ENCODE results near the gene ALDH18A1.

DNA sequence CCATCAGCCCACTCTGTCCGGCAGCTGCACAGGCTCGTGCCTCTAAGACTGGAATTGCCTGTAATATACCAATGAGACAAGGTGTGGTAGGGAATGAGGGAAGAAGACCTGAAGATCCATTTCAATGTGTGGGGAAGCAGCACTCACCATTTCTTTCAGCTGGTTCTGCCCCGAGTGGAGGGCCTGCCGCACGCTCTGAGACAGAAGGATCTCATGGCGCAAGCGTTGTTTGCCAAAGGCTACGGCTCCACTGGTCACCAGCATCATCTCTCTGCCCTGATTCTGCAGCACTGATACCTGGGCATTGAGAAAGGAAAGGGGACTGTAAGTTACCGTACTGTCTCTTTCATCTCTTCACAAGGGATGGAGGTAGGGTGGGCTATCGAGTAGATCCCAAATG is 19.4 kb downstream of the ALDH18A1 start:
- TF ChIP-seq, protein P1, sequence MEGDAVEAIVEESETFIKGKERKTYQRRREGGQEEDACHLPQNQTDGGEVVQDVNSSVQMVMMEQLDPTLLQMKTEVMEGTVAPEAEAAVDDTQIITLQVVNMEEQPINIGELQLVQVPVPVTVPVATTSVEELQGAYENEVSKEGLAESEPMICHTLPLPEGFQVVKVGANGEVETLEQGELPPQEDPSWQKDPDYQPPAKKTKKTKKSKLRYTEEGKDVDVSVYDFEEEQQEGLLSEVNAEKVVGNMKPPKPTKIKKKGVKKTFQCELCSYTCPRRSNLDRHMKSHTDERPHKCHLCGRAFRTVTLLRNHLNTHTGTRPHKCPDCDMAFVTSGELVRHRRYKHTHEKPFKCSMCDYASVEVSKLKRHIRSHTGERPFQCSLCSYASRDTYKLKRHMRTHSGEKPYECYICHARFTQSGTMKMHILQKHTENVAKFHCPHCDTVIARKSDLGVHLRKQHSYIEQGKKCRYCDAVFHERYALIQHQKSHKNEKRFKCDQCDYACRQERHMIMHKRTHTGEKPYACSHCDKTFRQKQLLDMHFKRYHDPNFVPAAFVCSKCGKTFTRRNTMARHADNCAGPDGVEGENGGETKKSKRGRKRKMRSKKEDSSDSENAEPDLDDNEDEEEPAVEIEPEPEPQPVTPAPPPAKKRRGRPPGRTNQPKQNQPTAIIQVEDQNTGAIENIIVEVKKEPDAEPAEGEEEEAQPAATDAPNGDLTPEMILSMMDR (conservative IDR thresholded peaks at IDR 0.05; ENCODE audit: low read depth, low read length), result no peak
- TF ChIP-seq EZH2 (IDR thresholded peaks at IDR 0.05; ENCODE audit: low read length, unreplicated experiment) (no peak), EZH2phosphoT487 (IDR thresholded peaks at IDR 0.05; ENCODE audit: borderline replicate concordance, low read length) (no peak)

Measured in PC-3 (cell line).